Measurements from ENCODE around the gene CCDC86.

- TF ChIP-seq CTCF (conservative IDR thresholded peaks at IDR 0.05) (no peak), ZFX (IDR thresholded peaks at IDR 0.05) (no peak)
These were observed 21.9 kb downstream of the CCDC86 start for GRCh38 chr11:60863550-60864521.
